GM19238 (cell line): Measurements from ENCODE around the gene MTARC2.
"Not testable (repeated sequence)": the region's sequence is repeated elsewhere in the genome, so short reads cannot be mapped to it uniquely, and the experiment has no call there.

Experiments used
- DNase-seq: peaks from one replicate; pipeline ENCODE4 v3.0.0; 2011; ENCODE audit warnings: low spot score; ENCODE audit not compliant: insufficient read length

MTARC2 gene

DNA sequence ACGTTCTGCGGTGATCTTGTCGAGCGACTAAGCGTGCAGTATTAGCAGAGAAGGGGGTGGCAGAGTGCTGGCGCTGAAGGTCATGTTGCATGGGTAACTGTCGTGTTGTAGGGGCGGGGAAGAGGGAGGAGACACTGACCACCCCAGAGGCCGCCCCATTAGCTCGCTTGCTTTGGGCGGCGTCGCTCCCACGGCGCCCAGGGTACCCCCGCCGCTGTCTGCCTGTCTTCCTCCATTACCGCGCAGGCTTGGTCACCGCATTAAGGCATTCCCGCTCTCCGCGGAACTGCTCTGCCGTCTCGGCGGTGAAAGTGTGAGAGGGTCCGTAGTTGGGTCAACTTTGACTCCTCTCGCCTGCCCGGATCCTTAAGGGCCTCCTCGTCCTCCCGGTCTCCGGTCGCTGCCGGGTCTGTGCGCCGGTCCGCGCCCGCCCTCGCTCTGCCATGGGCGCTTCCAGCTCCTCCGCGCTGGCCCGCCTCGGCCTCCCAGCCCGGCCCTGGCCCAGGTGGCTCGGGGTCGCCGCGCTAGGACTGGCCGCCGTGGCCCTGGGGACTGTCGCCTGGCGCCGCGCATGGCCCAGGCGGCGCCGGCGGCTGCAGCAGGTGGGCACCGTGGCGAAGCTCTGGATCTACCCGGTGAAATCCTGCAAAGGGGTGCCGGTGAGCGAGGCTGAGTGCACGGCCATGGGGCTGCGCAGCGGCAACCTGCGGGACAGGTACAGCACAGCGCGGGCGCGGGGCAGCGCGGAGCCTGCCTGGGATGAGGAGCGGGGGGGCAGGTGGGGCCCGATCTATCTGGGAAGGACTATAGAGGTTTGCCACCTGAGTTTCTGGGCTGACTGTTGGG, at the start of gene MTARC2:
Gene MTARC2, plus strand, starts transcription at position 234 of the 846 bp plus-strand sequence. Its CDS starts 210 bp downstream, at position 444.
- DNase-seq = no peak

DNA sequence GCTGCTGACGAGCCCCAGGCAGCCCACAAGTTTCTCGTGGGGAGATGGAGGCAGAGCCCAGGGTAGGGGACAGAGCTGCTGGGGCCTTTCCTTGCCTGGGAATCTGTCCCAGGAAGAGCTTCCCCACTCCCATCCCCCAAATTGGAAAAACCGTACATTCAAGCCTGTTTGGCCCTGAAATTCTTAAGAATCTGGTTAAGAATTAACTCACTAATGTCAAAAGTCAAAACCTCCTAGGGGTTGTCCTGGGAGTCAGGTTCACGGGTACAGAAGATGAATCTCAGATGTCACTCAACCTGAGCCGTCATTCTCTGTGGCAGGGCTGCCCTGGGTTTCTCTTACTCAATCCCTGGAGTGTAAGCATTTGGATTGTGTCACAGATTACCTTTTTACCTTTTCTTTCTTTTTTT, 49.5 kb upstream of the MTARC2 start:
- DNase-seq = no peak

- no peak for DNase-seq
Measured at GRCh38 chr1:220699044-220699443, 49.1 kb upstream of the MTARC2 start.

DNA sequence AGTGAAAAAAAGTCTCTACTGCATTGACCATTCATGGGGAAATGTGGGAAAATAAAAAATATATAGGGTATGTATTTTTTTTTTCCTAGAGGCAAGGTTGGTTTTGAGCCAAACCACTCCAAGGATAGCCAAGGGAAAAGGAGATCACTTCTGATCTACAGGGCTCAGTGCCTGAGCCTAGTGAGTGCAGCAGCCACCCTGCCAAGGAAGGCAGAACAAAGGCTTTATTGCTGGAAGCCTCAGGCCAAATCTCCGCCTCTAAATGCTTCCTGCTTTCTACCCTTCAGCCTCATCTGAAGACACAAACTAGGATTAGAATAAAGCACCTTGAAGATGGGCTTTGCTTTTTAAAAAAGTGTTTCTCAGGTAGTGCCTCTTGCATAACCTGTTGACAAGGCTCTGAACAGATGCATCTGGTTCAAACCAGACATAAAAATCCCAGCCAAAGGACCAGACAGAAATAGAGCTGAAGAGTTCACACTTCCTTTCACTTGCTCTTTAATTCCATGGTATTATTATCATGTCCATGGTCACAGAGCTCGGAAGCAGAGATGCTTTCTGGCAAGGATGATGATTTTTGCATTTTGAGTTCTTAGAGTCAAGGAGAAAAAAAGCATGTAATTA, 47.5 kb upstream of the MTARC2 start:
- DNase-seq = no peak

DNA sequence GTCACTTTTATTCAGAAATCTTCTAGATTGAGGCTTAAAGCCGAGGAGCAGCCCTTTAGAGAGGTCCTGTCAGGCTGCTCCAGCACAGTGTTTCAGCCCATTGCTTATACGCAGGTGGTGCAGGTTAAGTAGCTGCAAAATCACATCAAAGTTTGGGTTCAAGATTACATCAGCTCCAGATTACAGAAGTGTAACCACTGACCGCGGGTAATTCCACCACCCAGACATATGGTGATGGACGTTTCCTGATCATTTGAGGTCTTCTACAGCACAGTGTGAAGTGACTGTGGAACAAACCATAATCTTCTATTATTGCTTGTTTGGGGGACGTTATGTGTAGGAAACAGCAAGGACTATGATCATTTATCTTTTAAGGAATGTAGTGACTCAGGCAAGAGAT, 46.1 kb upstream of the MTARC2 start:
- DNase-seq = no peak

GRCh38 chr1:220702733-220703270, 45.3 kb upstream of the MTARC2 start:
- no peak for DNase-seq

DNA sequence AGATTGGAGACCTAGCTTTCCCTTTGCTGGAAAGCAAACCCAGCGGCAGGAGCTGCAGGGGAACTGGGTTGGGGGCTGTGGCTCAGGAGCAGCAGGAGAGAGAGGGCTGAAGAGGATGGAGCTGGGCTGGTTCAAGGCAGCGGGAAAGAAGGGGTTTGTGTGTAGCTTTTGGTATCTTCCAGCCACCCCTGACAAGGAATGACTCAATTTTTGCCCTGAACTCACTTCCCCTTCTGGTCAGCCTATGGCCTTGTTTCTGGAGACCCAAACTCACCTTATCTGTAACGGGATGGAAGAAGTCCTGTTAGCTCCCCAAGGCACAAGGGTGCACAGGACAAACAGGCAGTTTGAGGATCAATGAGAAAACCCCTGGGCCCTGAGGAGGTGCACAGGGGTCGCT, 44.8 kb upstream of the MTARC2 start:
- DNase-seq = no peak

GRCh38 chr1:220705782-220706181, 42.3 kb upstream of the MTARC2 start:
- DNase-seq = no peak

GRCh38 chr1:220706480-220706879, 41.6 kb upstream of the MTARC2 start:
- no peak for DNase-seq

- DNase-seq = no peak
Measured at GRCh38 chr1:220707160-220707559, 41.0 kb upstream of the MTARC2 start.

- DNase-seq = no peak
Measured at GRCh38 chr1:220708244-220708643, 39.9 kb upstream of the MTARC2 start.

DNA sequence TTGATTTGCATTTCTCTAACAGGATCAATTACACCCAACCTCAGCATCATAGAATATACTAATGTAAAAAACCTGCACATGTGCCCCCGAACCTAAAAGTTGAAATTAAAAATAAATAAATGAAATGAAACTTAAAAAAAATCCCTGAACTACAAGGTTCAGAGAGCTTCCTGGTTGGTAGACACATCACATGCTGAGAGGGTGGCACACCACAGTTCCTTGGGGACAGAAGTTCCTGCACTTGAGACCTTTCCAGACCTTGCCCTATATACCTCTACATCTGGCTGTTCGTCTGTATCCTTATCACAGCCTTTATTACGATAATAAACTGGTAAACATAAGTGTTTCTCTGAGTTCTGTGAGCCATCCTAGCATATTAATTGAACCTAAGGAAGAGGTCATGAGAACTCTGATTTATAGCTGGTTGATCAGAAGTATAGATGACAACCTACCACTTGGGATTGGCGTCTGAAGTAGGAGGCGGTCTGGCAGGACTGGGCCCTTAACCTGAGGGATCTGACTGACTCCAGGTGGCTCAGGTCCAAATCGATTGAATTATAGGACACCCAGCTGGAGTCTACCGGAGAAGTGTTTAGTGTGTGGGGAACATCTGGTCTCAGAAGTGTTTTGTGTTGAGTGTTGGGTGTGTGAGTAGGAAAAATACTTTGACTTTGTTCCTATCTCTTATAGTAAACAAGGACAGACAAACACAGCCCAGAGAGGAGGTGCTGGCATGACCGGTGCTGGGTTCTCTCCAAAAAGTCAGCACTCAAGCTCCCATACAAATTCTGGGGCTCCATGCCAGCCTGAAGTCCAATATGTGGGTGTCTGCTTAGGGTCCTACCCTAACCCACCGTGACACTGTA, 39.0 kb upstream of the MTARC2 start:
- no peak for DNase-seq

GRCh38 chr1:220710333-220710732, 37.8 kb upstream of the MTARC2 start:
- DNase-seq = no peak

DNA sequence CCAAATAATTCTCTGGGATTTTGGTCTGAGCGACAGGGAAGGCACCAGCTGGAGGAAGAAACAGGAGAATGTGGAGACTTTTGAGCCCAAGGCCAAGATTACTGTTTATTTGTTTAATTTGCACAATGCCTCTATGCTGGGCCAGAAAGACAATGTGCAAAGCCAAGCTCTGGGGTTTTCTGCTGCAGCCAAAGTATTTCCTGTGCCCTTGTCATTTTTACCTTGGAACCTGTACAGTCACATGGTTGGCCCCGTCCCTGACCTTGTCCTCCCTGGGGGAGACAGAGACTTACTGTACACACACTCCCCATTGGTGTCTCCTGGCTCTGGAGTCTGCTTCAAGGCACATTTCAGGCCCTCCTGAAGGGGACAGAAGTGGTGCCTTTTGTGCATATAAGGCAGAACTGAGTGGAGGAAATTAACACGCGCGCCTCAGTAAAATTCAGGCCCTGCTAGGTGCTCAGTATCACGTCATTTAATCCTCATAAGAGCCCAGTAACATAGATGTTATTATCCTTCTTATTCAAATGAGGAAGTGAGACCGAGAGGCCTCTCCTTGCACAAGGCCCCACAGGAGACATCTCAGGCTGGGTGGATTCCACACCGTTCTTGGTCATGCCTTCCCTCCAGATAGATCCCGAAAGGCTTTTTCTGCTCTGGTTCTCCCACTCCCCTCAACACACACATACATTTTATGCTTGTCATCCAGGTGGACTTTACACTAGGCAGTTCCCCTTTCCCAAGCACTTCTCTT, 36.9 kb upstream of the MTARC2 start:
- no peak for DNase-seq

- not testable (repeated sequence) for DNase-seq
Measured at GRCh38 chr1:220715986-220716385, 32.1 kb upstream of the MTARC2 start.

DNA sequence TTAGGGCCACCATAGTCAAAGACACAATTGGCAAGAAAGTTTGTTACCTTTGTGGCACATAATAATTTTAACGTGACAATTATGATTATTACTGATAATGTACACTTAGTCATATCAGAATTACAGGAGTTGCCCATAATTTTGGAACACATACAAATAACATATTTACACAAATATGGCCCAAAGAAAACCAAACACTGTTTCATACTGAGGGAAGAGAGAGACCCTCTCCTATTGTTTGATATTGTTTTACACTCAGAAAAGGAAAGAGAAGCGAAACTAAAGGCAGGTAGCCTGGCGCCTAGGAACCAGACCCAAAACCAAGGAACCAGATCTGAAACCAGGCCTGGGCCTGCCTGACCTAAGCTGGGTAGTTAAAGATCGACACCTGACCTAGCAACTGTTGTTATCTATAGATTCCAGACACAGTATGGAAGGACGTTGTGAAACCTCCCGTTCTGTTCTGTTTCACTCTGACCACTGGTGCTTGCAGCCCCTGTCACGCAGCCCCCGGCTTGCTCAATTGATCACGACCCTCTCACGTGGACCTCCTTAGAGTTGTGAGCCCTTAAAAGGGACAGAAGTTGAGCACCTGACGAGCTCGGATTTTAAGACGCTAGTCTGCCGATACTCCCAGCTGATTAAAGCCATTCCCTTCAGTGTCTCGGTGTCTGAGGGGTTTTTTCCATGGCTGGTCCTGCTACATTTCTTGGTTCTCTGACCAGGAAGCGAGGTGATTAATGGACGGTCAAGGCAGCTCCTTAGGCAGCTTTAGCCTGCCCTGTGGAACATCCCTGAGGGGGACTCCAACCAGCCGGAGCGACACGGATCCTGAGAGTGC, 30.1 kb upstream of the MTARC2 start:
- no peak for DNase-seq

DNA sequence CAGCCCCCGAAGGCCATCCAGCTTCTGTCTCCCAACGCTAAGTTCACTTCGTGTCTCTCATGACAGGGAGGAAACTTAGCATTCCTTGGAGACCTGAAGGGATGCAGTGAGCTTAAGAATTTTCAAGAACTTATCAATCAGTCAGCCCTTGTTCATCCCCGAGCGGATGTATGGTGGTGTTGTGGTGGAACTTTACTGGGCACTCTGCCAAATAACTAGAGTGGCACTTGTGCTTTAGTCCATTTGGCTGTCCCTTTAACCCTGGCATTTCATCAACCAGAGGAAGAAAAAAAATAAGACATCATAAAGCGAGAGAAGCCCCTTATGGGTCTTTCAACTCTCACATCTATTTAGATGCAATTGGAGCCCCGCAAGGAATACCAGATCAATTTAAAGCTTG, 26.9 kb upstream of the MTARC2 start:
- not testable (repeated sequence) for DNase-seq

DNA sequence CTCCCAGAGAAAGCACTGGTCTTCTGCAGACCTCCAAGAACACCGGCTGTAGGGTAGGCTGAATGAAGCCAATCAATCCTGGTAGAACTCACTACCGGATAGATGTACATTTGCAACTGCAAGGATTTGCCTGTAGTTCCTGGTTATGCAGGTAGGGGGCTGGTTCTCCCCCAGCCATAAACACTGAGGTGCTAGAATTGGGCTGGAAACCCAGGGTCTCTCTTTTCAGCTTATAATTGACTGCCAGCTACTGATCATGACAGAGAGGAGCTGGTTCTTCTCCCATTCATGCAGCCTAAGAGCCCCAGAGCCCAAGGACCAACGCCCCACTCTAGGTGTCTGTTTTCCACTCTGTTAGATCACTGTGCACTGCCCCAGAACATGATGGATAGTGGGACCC, 21.5 kb upstream of the MTARC2 start:
- no peak for DNase-seq

DNA sequence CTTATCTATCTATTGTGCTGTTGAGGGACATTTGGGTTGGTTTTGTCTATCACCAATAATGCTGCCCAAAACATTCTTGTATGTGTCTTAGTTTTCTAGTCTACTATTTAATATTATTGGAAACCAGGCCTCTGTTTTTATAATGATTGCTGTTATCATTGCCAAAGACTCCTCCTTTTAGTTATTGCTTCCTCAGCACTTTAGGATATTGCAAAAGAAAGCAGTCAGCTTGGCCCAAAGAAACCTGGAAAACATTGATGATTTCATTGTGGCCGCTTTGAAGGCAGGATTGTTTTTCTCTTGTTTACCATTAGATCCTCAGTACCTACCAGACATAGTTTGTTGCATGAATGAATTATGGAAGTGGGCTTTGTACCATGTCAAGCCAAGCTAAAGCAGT, 20.6 kb upstream of the MTARC2 start:
- DNase-seq = no peak

DNA sequence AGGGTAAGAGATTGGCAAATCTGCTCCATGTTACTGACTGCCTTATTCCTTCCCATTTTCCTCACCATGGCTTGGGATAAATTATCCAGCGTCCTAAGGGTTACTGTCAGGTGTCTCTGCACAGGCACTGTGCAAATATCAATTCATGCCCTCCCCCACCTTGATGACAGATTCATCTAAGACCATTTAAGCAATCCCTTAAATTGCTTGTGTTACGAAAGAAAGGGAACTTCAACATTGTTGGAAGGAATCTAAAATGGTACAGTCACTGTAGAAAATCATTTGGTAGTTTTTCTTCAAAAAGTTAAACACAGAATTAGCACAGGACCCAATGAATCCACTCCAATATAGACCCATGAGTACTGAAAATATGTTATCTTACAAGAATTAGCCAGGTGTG, 17.6 kb upstream of the MTARC2 start:
- no peak for DNase-seq
